ENCODE measurements around the gene ZNF521.

- TF ChIP-seq SUZ12 (IDR thresholded peaks at IDR 0.05; ENCODE audit: extremely low read depth, insufficient read depth, insufficient read length), result no peak
- no peak for TF ChIP-seq ZNF274 (IDR thresholded peaks at IDR 0.05; ENCODE audit: low read depth, low read length)
These were observed 271.0 kb downstream of the ZNF521 start for GRCh38 chr18:25081001-25081400.
